T-helper 1 cell treated with Interleukin-12 subunit alpha and Interleukin-12 subunit beta and Interleukin-4 antibody, amounts not matched to agents 30 μg/mL and 1 μg/mL, for 36 hours (primary cell): ENCODE data around the gene PAPPA2.

Experiments
- H3K27ac Mint-ChIP-seq: one replicate; pipeline ENCODE4 v1.8.0; 2021; ENCODE audit warnings: mild to moderate bottlenecking, mixed read lengths
- H3K27me3 Mint-ChIP-seq: one replicate; pipeline ENCODE4 v1.8.0; 2021; ENCODE audit warnings: low read depth, mixed read lengths
- H3K36me3 Mint-ChIP-seq: one replicate; pipeline ENCODE4 v1.8.0; 2021; ENCODE audit warnings: low read depth, mixed read lengths
- H3K4me1 Mint-ChIP-seq: one replicate; pipeline ENCODE4 v1.8.0; 2021; ENCODE audit warnings: low read depth, mixed read lengths
- H3K4me3 Mint-ChIP-seq: one replicate; pipeline ENCODE4 v1.8.0; 2021; ENCODE audit warnings: mild to moderate bottlenecking, moderate library complexity, mixed read lengths
- H3K9me3 Mint-ChIP-seq: one replicate; pipeline ENCODE4 v1.8.0; 2021; ENCODE audit warnings: mixed read lengths

PAPPA2 gene

GRCh38 chr1:176878750-176879536 lies 416.0 kb downstream of the PAPPA2 start:
- no peak overlapping the region for H3K27ac Mint-ChIP-seq
- H3K27me3 Mint-ChIP-seq = no peaks in the 10 kb centered on the region
- no peaks in the 10 kb centered on the region for H3K9me3 Mint-ChIP-seq
- H3K4me1 Mint-ChIP-seq = no peaks in the 10 kb centered on the region
- H3K4me3 Mint-ChIP-seq = no peak overlapping the region
- no peaks in the 10 kb centered on the region for H3K36me3 Mint-ChIP-seq

- Mint-ChIP-seq H3K9me3 (no peaks in the 10 kb centered on the region), H3K36me3 (no peaks in the 10 kb centered on the region), H3K4me3 (no peak overlapping the region), H3K27ac (no peak overlapping the region), H3K4me1 (no peaks in the 10 kb centered on the region), H3K27me3 (no peaks in the 10 kb centered on the region)
Observed at GRCh38 chr1:176879784-176880620, 417.0 kb downstream of the PAPPA2 start.

- Mint-ChIP-seq H3K36me3 (no peaks in the 10 kb centered on the region), H3K4me1 (no peaks in the 10 kb centered on the region), H3K9me3 (no peaks in the 10 kb centered on the region), H3K27ac (no peak overlapping the region), H3K4me3 (no peak overlapping the region), H3K27me3 (no peaks in the 10 kb centered on the region)
Observed at GRCh38 chr1:176880955-176881595, 418.1 kb downstream of the PAPPA2 start.

- Mint-ChIP-seq H3K4me3 (no peak overlapping the region), H3K27me3 (no peaks in the 10 kb centered on the region), H3K9me3 (no peaks in the 10 kb centered on the region), H3K27ac (no peak overlapping the region), H3K4me1 (no peaks in the 10 kb centered on the region), H3K36me3 (no peaks in the 10 kb centered on the region)
Observed at GRCh38 chr1:176884286-176884685, 421.3 kb downstream of the PAPPA2 start.

- Mint-ChIP-seq H3K27ac (no peak overlapping the region), H3K36me3 (no peaks in the 10 kb centered on the region), H3K27me3 (no peaks in the 10 kb centered on the region), H3K9me3 (no peaks in the 10 kb centered on the region), H3K4me1 (no peaks in the 10 kb centered on the region), H3K4me3 (no peak overlapping the region)
Observed at GRCh38 chr1:176884911-176885310, 421.9 kb downstream of the PAPPA2 start.

GRCh38 chr1:176885341-176885740 lies 422.4 kb downstream of the PAPPA2 start:
- Mint-ChIP-seq H3K36me3 (no peaks in the 10 kb centered on the region), H3K4me1 (no peaks in the 10 kb centered on the region), H3K27ac (no peak overlapping the region), H3K27me3 (no peaks in the 10 kb centered on the region), H3K9me3 (no peaks in the 10 kb centered on the region), H3K4me3 (no peak overlapping the region)

- Mint-ChIP-seq H3K4me3 (no peak overlapping the region), H3K27ac (no peak overlapping the region), H3K27me3 (no peaks in the 10 kb centered on the region), H3K9me3 (no peaks in the 10 kb centered on the region), H3K36me3 (no peaks in the 10 kb centered on the region), H3K4me1 (no peaks in the 10 kb centered on the region)
Observed at GRCh38 chr1:176885751-176886150, 422.8 kb downstream of the PAPPA2 start.

GRCh38 chr1:176888471-176889032 lies 425.6 kb downstream of the PAPPA2 start:
- Mint-ChIP-seq H3K27me3 (no peaks in the 10 kb centered on the region), H3K4me3 (no peak overlapping the region), H3K36me3 (no peaks in the 10 kb centered on the region), H3K4me1 (no peaks in the 10 kb centered on the region), H3K9me3 (no peaks in the 10 kb centered on the region), H3K27ac (no peak overlapping the region)

GRCh38 chr1:176893625-176894352 lies 430.8 kb downstream of the PAPPA2 start:
- H3K4me3 Mint-ChIP-seq = no peak overlapping the region

GRCh38 chr1:176894450-176894849 lies 431.5 kb downstream of the PAPPA2 start:
- H3K36me3 Mint-ChIP-seq = no peaks in the 10 kb centered on the region
- no peak overlapping the region for H3K4me3 Mint-ChIP-seq
- peaks cover 6% of the 10 kb centered on the region for H3K4me1 Mint-ChIP-seq
- H3K9me3 Mint-ChIP-seq = no peaks in the 10 kb centered on the region
- H3K27ac Mint-ChIP-seq = no peak overlapping the region
- no peaks in the 10 kb centered on the region for H3K27me3 Mint-ChIP-seq

More at GRCh38 chr1:176893625-176894352, 430.8 kb downstream of the PAPPA2 start:
- Mint-ChIP-seq H3K36me3 (no peaks in the 10 kb centered on the region), H3K9me3 (no peaks in the 10 kb centered on the region), H3K4me1 (peaks cover 6% of the 10 kb centered on the region), H3K27me3 (no peaks in the 10 kb centered on the region), H3K27ac (no peak overlapping the region)
